ENCODE measurements around the gene OR8D4. TPM values are rescaled to one million over a fixed set of nuclear protein-coding genes. Genes with fewer than 3 reads are reported as not detected.

Gene OR8D4
- total RNA-seq (not detected), polyA plus RNA-seq (not detected)
- long read RNA-seq, donor 1, result 0 reads
- long read RNA-seq, donor 2, result 0 reads
- long read RNA-seq, donor 3, result 0 reads

DNA sequence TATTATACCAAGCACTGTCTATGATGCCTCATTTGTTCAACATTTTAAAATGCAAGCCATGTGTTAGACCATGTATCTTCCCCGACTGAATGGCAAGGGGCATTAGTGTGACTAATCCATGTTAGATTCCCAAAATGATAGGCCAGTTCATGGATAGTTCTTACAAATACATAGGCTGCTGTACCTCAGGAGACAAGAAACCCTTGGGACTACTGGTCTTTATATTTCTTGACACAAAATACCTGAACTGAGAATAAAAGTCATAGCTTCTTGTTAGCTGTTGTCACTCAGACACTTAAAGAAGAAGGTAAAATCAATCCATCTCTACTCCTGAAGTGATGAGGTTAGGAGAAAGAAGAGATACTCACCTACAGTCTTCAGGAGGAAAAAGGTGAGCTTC lies at the start of gene OR8D4:
TSS of gene OR8D4 (plus strand) at position 301 of the 400 bp plus-strand sequence. CDS start 4,265 bp downstream, outside the sequence.
- WGBS, 2 donors, result 86 to 95% methylated on average over 1 of the region's 1 CpG
- no peak for ATAC-seq
- TF ChIP-seq, protein P1, sequence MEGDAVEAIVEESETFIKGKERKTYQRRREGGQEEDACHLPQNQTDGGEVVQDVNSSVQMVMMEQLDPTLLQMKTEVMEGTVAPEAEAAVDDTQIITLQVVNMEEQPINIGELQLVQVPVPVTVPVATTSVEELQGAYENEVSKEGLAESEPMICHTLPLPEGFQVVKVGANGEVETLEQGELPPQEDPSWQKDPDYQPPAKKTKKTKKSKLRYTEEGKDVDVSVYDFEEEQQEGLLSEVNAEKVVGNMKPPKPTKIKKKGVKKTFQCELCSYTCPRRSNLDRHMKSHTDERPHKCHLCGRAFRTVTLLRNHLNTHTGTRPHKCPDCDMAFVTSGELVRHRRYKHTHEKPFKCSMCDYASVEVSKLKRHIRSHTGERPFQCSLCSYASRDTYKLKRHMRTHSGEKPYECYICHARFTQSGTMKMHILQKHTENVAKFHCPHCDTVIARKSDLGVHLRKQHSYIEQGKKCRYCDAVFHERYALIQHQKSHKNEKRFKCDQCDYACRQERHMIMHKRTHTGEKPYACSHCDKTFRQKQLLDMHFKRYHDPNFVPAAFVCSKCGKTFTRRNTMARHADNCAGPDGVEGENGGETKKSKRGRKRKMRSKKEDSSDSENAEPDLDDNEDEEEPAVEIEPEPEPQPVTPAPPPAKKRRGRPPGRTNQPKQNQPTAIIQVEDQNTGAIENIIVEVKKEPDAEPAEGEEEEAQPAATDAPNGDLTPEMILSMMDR (IDR thresholded peaks at IDR 0.05), result no peak

DNA sequence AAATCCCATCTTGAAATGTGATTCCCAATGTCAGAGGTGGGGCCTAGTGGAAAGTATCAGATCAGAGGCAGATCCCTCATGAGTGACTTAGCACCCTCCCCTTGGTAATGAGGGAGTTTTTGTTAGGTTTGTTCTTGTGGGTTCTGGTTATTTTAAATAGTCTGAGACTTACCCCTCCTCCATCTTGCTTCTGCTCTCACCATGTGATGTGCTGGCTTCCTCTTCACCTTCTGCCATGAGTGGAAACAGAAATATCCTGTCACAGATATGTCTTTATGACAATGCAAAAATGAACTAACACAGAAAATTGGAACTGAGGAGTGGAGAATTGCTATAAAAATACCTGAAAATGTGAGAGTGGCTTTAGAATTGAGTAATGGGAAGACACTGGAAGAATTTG lies 49.6 kb upstream of the OR8D4 start:
- Histone ChIP-seq H3K9me3 (peaks cover 0 to 9% (median 0%) of the 10 kb centered on the region in 11 donors), H3K27ac (no peak overlapping the region), H3K4me3 (no peak overlapping the region), H3K4me1 (no peaks in the 10 kb centered on the region), H3K36me3 (no peaks in the 10 kb centered on the region), H3K27me3 (peaks cover 0 to 6% (median 0%) of the 10 kb centered on the region in 7 donors)
- DNase-seq, result no peak
- intact Hi-C loops (cut with DNase I), result no loop called here
- ATAC-seq, result no peak
- TF ChIP-seq, protein P1 (IDR thresholded peaks at IDR 0.05), result no peak

More for the DNA sequence above, at the start of gene OR8D4:
- no peaks in the 10 kb centered on the region for H3K36me3 ChIP-seq
- no peaks in the 10 kb centered on the region for H3K4me1 ChIP-seq
- intact Hi-C loops (cut with DNase I), result no loop called here
- peaks cover 0 to 5% (median 0%) of the 10 kb centered on the region in 7 donors for H3K27me3 ChIP-seq
- no peak for DNase-seq
- H3K4me3 ChIP-seq, result no peak within 1 kb of the TSS
- peaks cover 0 to 2% (median 0%) of the 10 kb centered on the region in 11 donors for H3K9me3 ChIP-seq
- H3K27ac ChIP-seq, result no peak within 1 kb of the TSS

DNA sequence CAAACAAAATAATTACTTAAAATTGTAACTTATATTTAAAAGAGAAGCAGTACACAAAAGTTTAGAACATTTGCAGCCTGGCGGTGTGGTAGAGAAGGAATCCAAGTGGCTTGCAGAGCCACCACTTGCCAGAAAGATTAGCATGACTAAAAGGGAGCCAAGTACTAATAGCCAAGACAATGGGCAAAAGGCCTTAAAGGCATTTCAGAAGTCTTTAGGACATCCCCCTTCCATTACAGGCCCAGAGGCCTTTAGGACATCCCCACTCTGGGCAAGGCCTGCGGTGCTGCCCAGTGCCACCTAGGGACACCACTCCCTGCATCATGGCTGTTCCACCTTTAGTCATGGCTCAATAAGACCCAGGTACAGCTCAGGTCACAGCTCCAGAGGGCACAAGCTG lies 48.9 kb upstream of the OR8D4 start:
- ATAC-seq (no peak), DNase-seq (no peak)
- TF ChIP-seq, protein P1 (IDR thresholded peaks at IDR 0.05), result no peak
- peaks cover 0 to 9% (median 0%) of the 10 kb centered on the region in 11 donors for H3K9me3 ChIP-seq
- H3K4me3 ChIP-seq, result no peak overlapping the region
- WGBS, 2 donors, result 96 to 97% methylated on average over 2 of the region's 2 CpGs
- H3K36me3 ChIP-seq, result no peaks in the 10 kb centered on the region
- H3K27me3 ChIP-seq, result peaks cover 0 to 6% (median 0%) of the 10 kb centered on the region in 7 donors
- intact Hi-C loops (cut with DNase I), result no loop called here
- H3K4me1 ChIP-seq, result no peaks in the 10 kb centered on the region
- H3K27ac ChIP-seq, result no peak overlapping the region

DNA sequence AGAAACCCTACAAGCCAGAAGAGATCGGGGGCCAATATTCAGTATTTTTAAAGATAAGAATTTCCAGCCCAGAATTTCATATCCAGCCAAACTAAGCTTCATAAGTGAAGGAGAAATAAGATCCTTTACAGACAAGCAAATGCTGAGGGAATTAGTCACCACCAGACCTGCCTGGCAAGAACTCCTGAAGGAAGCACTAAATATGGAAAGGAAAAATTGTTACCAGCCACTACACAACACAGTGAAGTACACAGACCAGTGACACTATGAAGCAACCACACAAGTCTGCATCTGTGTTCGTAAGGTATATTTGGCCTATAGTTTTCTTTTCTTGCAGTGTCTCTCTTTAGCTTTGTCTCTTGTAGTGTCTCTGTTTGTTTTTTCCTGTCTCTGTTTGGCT lies 45.5 kb upstream of the OR8D4 start:
- H3K9me3 ChIP-seq, result peaks cover 0 to 9% (median 0%) of the 10 kb centered on the region in 11 donors
- H3K27me3 ChIP-seq, result peaks cover 0 to 6% (median 0%) of the 10 kb centered on the region in 7 donors
- H3K4me1 ChIP-seq, result no peaks in the 10 kb centered on the region
- WGBS, 2 donors, result 83 to 92% methylated on average over 2 of the region's 2 CpGs
- H3K27ac ChIP-seq, result no peak overlapping the region
- no peak for ATAC-seq
- intact Hi-C loops (cut with DNase I), result no loop called here
- DNase-seq, result no peak
- no peaks in the 10 kb centered on the region for H3K36me3 ChIP-seq
- H3K4me3 ChIP-seq, result no peak overlapping the region
- TF ChIP-seq, protein P1 (IDR thresholded peaks at IDR 0.05), result no peak
